ENCODE results near the gene CH25H.
"Not testable (repeated sequence)": the region's sequence is repeated elsewhere in the genome, so short reads cannot be mapped to it uniquely, and the experiment has no call there.

The CH25H gene

DNA sequence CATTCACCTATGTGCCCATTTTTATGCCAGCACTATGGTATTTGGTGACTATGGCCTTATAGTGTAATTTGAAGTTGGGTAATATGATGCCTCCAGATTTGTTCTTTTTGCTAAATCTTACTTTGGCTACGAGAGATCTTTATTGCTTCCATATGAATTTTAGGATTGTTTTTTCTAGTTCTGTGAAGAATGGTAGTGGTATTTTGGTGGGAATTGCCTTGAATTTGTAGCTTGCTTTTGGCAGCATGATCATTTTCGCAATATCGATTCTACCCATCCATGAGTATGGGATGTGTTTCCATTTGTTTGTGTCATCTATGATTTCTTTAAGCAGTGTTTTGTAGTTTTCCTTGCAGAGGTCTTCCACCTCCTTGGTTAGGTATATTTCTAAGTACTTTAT lies 15.8 kb downstream of the CH25H start:
- not testable (repeated sequence) for DNase-seq

DNA sequence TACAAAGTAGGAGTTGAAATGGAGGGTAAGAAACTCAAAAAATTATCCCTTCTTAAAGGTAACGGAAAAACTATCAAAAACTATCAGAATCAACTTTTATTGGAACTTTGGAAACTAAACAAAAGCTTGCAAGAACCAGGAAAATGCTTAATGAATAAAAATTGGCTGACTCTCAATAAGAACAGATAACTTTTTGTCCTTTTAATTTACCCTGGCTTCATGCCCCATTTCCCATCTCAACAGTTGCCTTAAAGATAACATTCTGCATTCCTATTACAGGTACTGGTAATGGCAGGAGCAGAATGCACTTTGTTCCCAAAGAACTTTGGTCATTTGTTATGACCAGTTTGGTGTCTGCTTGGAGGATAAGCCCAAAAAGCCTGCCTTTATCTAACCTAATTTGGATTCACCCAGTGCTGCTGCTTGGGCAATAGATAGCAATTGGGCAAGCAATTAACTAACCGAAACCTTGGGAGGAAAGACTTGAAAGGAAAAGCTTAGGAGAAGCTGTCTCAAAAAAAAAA lies 17.8 kb downstream of the CH25H start:
- no peak for DNase-seq

DNA sequence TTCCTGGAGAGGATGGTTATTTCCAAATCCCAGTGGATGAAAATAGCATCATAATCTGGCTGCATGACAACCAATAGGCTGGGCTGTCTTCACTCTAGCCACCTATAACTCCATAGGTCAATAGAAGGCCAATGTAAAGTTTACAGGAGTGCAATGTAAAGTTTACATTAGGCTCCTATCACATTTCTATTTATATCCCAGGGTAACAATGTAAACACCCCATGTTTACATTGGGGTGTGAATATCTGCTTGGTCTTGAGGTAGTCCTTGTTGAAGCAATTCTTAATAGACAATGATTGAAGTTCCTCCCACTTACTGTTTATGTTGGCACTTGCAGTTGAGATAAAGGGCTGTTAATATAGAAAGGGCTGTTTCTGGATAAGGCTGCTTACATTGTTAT lies 21.5 kb downstream of the CH25H start:
- DNase-seq = no peak

DNA sequence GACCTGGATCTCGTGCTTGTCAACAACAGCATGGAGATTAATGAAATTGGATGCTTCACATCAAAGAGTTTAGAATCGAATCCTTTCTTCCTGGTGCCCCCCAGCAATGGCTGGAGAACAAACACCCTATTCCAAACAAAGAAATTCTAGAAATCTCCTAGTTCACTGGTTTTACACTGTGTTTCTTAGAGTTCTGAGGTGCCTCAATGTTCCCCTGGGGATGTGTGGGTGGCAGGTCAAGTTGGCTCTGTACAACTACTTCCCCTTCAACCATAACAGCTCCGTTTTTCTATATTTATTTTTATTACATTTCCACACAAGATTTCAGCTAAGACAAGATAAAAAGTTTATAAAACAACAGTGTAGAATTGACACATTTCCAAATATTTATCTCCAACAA lies 22.5 kb downstream of the CH25H start:
- no peak for DNase-seq

DNA sequence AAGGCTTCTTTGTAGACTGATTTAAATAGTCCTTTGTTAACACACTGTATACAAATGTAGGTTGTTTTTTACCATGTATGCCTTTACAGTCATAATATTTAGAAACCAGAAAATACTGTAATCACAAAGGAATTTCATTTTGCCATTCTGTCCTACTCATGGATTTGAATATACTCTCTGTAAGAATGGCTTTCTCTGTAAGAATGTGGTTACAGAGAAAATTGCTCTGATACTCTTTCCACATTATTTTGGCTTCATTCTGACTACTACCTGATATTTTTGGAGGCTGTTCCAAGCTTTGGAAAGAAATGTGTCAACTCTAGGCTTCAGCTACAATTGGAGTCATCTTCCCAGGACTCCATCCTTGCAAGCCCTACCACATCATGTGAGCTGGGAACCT lies 23.5 kb downstream of the CH25H start:
- no peak for DNase-seq

DNA sequence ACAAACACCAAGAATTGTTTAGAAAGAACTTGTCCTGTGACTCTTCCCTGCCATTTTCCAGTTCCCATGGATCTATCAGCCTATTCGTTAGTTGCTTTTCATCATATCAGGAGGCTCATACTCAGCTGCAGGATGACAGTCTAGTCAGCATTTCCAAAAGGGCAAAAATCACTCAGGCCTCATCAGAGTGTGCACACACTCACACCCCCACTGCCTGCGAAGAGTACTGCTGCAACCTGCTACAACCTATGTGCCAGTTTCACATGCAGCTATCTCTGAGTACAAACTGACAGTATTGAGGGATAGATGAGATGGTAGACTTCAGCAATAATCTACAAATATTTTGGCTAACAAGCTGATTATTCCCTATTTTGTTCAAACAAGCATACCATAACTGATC lies 24.2 kb downstream of the CH25H start:
- no peak for DNase-seq

DNA sequence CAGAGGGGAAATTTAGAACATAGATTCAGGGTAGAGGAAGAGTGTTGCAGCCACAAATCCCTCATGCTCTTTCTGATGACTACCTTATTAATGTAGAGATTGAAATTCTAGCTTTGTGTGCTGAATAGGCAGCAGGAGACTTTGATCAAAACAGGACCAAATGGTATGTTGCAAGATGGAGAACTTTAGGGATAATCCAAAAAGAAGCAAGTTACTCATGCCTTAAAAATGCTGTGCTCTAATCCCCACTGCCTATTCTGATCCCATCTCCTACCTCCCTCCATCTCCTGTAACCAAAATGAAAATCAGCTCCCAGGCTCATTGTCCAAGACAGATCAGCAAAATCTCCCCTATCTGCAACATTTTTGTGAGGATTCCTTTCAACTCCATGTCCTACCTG lies 31.3 kb downstream of the CH25H start:
- no peak for DNase-seq

DNA sequence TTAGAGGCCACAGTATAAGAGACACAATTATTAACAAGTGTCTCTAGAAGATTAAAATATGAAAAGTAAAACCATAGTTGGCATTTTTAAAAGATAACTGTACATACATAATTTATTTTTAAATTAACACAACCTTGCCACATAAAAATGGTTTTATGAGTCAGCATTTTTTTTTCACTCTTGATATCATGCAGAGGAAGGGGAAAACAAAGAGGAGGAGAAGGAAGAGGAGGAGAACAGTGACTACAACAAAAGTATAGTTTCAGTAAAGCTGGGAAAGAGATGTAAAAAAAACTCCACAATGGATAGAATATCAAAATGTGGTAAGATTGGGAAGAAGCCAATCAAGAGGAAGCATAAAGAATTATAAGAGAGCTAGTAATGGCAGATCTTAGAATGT lies 34.0 kb downstream of the CH25H start:
- DNase-seq = no peak

DNA sequence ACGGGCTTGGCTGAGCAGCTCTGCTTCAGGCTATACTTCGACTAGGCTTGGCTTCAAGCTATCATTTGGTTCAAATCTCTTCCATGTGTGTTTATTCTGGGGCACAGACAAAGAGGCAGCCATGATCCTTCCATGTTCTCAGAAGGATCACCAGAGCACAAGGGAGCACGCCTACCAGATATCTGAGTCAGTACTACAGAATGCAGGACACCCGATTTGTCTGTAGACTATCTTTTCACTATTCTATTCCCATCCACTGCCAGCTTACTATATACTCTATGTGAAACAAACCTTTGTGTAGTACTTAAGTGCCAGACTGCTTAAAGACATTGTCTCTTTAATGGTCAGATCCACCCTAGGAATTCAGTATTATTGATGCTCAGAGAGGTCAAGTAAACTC lies 35.1 kb downstream of the CH25H start:
- DNase-seq = no peak

DNA sequence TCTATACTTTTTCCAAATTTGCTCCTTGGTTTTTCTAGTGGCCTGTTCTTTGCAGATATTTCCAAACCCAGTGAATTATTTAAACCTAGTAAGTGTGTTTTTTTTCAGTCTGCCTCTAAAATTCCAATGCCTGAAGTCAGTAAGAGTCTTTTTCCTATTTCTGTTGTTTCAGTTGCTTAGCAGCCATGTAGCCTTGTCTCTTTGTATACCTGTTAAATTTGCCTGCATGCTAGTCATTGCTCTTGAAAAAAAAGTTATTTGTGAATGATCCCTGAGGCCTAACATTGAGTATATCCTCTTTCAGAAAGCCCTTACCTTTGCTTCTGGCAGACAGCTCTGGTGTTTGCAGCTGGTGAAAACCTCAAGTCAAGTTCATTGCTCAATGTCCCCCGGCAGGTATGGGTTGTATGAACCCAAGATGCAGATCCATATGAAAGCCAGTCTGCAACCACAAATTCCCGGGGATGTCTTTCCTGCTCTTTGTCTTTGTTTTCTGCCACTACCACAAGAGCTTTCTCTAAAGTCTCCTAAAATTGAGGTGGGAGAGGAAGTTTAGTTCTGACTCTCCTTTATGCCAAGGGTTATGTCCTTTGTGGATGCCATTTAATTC lies 35.7 kb downstream of the CH25H start:
- no peak for DNase-seq

DNA sequence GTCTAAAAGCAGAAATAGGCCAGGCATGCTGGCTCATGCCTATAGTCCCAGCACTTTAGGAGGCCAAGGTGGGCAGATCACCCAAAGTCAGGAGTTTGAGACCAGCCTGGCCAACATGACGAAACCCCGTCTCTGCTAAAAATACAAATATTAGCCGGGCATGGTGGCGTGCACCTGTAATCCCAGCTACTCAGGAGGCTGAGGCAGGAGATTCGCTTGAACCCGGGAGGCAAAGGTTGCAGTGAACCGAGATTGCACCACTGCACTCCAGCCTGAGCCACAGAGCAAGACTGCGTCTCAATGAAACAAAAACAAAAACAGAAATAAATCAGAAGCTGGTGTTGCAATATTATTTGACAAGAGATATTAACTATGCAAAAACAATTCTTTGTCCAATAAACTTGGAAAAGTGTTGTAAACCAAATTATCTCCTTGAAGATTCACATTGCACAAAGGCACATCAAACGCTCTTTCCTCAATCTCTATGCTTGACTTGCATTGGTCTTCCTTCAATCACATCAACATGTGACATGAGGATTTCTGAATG lies 38.7 kb downstream of the CH25H start:
- DNase-seq = not testable (repeated sequence)

DNA sequence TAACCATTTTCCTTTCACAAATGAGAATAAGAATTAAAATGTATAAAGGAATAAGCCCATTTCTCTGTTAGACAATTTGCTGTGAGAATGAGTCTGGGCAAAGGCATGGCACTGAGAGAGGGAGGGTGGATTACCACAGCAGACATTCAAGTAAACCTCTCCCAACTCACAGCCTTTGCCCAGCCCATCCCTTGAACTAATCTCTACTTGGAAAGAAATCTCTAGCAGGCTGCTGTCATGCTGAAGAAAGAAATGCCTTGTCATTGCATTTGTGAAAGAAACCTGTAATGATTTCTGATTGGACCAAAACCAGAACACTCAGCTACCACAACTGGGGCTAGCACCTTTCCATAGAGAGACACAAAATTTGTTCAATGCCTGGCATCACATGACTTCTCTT lies 39.2 kb downstream of the CH25H start:
- no peak for DNase-seq

DNA sequence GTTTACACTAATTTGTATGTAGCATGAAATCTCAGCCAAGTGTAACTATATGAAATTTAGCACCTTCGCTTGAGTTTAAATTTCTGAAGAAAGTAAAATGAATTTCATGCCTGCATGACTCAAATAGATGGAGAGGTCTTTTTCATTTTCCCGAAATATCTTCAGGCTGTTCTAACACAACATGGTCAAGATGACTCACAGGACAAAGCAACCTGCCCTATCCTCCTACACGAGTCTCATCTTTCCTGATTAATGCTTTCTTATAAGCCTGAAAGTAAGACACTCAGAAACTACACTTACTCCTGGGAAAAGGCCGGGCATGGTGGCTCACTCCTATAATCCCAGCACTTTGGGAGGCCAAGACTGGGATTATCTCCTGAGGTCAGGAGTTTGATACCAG lies 41.2 kb downstream of the CH25H start:
- DNase-seq = no peak

DNA sequence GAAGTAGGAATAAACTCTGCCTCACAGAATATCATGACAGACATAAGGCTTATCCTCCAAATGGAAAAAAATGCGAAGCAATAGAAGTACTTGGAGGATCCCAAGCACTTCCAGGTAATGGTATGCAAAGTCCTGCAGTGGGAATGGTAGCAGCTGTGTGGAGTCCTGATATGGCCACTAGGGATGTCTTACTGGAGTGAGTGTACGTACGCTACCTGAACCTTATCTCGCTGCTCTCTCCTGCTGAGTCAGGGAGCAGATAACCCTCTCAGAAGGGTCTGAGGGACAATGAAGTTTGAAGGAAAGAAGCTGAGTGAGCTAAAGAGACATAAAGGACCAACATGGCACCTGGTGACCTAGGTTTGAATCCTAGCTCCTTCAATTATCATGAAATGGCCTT lies 42.2 kb downstream of the CH25H start:
- DNase-seq = no peak

DNA sequence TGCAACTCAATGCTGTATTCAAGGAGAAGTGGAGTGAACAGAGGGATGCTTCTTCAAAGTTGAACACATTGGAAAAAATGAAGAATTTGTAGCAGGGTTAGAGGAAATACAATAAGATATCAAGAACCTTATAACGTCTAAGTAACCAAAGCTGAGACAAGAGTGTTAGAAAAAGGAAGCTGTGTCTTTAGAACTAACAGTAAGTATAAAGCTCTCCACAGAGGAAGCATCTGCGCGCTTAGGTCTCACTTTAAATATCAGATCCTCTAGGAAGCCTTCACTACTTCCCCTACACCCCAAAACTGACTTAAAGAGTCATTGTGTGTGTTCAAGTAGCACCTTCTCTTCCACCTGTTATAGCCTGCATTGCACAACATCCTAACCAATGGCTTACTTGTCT lies 43.0 kb downstream of the CH25H start:
- DNase-seq = no peak

DNA sequence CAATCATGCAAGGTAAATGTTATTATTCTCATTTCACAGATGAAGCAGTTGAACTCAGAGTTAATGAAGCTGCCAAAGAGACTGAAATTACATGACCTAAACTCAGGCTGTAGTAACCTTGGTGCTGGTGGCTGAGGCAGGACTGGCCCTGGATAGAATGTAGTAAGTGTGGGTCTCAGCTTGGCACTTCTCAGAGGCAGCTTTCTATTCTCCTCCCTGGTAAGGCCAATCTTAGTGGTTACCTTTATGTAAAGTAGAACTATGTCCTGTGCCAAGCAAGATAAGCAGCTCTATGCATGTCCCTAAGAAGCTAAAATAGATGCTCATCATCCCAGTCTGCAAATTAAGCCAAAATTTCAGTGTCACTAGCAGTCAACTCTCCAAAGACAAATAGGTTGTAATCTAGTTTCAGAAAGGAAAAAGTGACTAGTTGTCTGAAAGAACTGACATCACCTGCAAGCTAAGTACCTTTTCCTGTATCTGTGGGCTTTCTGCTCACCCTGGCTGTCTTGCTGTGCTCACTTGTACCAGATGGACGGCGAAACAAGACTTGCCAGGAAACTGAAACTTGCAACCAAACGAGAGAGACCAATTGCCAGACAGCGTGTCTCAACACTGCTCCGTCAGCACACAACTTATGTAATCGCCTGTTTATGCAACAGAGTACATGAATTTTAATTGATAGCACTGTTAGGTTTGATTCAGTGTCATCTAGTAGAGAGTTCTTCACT lies 43.7 kb downstream of the CH25H start:
- DNase-seq = no peak

DNA sequence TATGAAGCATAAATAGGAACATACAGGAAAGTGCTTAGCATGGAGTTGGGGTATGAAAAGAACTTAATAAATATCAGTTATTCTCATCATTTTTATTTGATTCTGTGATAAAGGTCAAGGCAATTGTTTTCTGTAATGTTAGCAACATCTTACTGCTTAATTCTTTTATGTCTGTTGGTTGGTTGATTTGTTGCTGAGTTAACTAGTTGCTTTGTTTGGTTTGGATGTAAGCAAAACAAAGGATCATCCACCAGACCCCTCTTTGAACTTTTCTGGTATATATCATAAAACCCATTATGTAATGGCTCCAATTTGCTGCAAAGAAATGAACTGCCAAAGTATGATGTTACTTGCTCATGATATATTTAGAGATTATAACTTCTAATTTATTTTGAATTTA lies 44.5 kb downstream of the CH25H start:
- DNase-seq = no peak

DNA sequence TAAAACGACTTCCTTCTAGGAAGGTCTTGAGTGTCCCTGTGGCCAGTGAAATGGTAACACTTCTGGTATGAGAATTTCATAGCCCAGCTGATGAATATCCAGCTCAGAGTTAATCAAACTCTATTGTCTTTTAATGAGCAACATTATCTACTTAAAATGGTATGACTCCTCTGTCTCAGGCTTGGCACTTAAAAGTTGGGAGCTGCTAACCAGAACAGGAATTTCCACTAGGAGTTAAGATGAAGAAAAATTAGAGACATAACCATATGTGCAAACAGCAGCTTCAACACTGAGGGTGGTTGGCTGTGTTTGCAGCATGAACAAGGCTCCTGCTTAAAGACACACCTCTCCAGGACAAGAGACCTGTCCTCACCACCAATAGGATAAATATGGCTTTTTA lies 46.8 kb downstream of the CH25H start:
- DNase-seq = no peak

DNA sequence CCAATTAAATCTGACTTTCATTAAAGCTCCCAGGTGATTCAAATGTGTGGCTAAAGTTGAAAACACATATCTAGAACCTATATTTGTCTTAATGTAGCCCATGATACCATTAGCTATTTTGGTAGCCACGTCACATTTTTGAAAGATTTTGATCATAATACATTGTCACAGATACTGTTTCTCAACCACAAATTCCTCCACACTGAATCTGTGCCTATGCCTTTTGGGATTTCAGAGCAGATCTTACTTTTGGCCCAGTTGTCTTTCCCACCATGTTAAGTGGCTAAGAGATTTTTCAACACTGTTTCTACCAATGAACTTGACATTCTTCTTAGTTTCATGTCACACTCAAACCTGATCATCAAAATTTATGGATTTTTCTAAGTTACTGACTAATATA lies 47.4 kb downstream of the CH25H start:
- no peak for DNase-seq

DNA sequence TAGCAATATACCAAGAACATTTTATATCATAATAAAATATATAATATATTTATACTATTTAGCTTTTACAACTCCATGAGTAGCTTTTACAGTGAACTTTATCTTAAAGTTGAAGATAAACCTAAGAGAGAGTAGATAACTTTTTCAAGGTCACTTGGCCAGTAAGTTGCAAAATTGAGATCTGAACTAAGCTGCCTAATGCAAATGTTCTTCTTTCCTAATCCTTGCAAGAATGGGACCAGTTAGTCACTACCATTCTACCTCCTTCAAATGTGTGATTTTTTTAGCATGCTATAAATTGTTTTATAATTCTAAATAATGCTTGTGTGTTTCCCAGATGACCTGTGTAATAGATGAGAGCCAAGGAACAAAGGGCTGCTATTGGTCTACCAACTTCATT lies 47.8 kb downstream of the CH25H start:
- no peak for DNase-seq

DNA sequence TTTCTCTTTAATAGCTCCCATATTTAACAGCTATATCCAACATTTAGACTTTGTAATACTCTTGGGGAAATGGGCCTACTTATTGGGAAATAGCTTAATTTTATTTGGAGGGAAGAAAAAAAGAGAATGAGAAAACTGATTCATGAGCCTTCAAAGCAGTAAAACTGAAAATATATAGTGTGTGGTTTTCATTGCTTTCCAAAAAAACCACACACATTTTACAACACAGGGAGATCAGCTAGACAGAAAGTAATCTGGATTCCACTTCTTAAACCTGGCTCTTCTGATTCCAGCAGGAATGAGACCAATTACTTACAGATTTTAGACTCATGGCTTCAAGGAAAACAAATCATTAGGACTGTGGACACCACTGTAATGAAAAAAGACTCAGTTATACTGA lies 48.7 kb downstream of the CH25H start:
- DNase-seq = no peak

DNA sequence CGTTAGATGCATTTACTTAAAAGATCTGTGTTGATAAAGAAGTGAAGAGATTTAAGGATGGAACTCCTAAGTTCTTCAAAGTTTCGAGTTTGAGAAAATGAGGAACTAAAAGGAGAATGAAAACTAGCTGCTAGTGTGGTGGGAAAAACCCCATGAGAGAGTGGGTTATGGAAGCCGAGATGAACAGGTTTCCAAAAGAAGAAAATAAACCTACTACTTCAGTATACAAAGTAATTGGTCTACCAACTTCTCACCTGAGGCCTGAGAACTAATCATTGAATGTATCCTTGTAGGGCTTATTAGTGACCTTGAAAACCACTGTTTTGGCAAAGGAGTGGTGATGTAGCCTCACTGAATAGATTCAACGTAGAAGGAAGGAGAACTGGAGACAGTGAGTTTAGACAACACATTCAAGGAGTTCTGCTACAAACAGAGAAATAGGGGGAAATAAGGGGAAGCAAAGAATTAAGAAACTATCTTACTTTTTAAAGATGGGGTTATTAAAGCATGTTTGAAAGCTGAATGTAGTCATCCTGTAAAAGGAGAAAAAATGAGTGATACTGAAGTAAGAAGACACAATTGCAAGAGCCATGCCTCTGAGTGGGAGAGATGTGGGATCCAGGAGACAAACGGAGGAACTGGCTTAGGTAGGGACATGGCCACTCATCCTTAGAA lies 50.8 kb downstream of the CH25H start:
- no peak for DNase-seq
